Measurements from ENCODE around the gene POR.

POR gene

GRCh38 chr7:75868153-75868552 is 46.8 kb upstream of the POR start:
- no peaks in the 10 kb centered on the region for H3K36me3 ChIP-seq (ENCODE audit: control insufficient read depth in 1 of 2, insufficient read depth in 2 of 2, low read depth in 1 of 2, low read length in 2 of 2)
- no peak for DNase-seq
- no peaks in the 10 kb centered on the region for H3K9me3 ChIP-seq (ENCODE audit: control insufficient read depth, low read length)
- no peak overlapping the region for H2BK15ac ChIP-seq (ENCODE audit: low read depth, poor library complexity, severe bottlenecking)
- no peak overlapping the region for H3K14ac ChIP-seq (ENCODE audit: low read length in 2 of 2)
- H3K27ac ChIP-seq (ENCODE audit: low read length, poor library complexity, severe bottlenecking), result no peak overlapping the region
- no peak overlapping the region for H2AFZ ChIP-seq (ENCODE audit: low read depth, low read length)
- H3K23ac ChIP-seq (ENCODE audit: low read length in 2 of 2), result no peak overlapping the region
- H3K18ac ChIP-seq (ENCODE audit: low read depth in 1 of 2, low read length in 2 of 2), result no peak overlapping the region
- H4K91ac ChIP-seq (ENCODE audit: low read length), result no peak overlapping the region
- no CpG with 5 or more reads among the region's 2 CpGs for WGBS
- H4K8ac ChIP-seq (ENCODE audit: low read length), result no peak overlapping the region
- no peak overlapping the region for H2BK120ac ChIP-seq (ENCODE audit: low read depth, low read length)
- H2BK12ac ChIP-seq (ENCODE audit: low read length in 2 of 2), result no peak overlapping the region
- H3K4me2 ChIP-seq (ENCODE audit: low read length, poor library complexity, severe bottlenecking), result no peak overlapping the region
- H3K4me1 ChIP-seq (ENCODE audit: control insufficient read depth, insufficient read depth, low read depth, low read length), result peaks cover 7% of the 10 kb centered on the region
- H3K79me1 ChIP-seq (replicated peaks; ENCODE audit: low read length, poor library complexity, severe bottlenecking), result no peaks in the 10 kb centered on the region
- H3K9ac ChIP-seq (ENCODE audit: low read length), result no peak overlapping the region
- H2BK5ac ChIP-seq (ENCODE audit: low read depth, low read length, poor library complexity, severe bottlenecking), result no peak overlapping the region
- H3K4ac ChIP-seq (ENCODE audit: low read depth in 1 of 2, low read length in 2 of 2), result no peak overlapping the region
- no peaks in the 10 kb centered on the region for H3K27me3 ChIP-seq (ENCODE audit: control insufficient read depth in 1 of 2, insufficient read depth in 1 of 2, low read length in 2 of 2)
- H3K4me3 ChIP-seq (ENCODE audit: insufficient read depth in 1 of 2, low read depth in 1 of 2, low read length in 2 of 2), result no peak overlapping the region
- no peak overlapping the region for H2AK5ac ChIP-seq (ENCODE audit: low read length, severe bottlenecking)

- no peak overlapping the region for H3K9ac ChIP-seq (ENCODE audit: low read length)
- 93% methylated on average over 5 of the region's 7 CpGs for WGBS
- H3K27ac ChIP-seq (ENCODE audit: low read length, poor library complexity, severe bottlenecking), result no peak overlapping the region
Measured at GRCh38 chr7:75869776-75870379, 45.1 kb upstream of the POR start.

DNA sequence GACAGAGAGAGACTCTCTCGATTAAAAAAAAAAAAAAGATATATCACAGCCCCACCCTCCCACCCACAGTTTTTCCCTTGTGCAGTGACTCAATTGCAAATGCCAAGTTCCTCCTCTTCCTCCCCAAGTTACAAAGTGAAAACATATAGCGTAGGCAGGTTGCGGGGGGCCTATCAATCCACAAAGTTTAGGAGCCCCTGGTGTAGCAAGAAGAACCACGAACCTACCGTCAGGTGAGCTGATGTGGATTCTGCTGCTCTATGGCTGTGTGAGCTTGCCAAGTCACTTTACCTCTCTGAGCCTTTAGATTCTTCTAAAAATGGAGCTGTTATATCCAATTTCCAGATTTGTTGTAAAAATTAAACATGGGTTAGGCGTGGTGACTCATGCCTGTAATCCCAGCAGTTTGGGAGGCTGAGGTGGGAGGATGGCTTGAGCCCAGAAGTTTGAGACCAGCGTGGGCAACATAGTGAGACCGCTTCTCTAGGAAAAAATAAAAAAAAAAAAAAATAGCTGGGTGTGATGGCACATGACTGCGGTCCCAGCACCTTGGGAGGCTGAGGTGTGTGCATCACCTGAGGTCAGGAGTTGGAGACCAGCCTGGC is 44.3 kb upstream of the POR start:
- Histone ChIP-seq H3K4ac (ENCODE audit: low read depth in 1 of 2, low read length in 2 of 2) (no peak overlapping the region), H2BK15ac (ENCODE audit: low read depth, poor library complexity, severe bottlenecking) (no peak overlapping the region), H2BK120ac (ENCODE audit: low read depth, low read length) (no peak overlapping the region), H3K14ac (ENCODE audit: low read length in 2 of 2) (no peak overlapping the region), H2AK5ac (ENCODE audit: low read length, severe bottlenecking) (no peak overlapping the region), H3K79me1 (replicated peaks; ENCODE audit: low read length, poor library complexity, severe bottlenecking) (no peaks in the 10 kb centered on the region), H4K91ac (ENCODE audit: low read length) (no peak overlapping the region), H2AFZ (ENCODE audit: low read depth, low read length) (no peak overlapping the region), H2BK12ac (ENCODE audit: low read length in 2 of 2) (no peak overlapping the region), H3K18ac (ENCODE audit: low read depth in 1 of 2, low read length in 2 of 2) (no peak overlapping the region), H3K36me3 (ENCODE audit: control insufficient read depth in 1 of 2, insufficient read depth in 2 of 2, low read depth in 1 of 2, low read length in 2 of 2) (no peaks in the 10 kb centered on the region), H2BK5ac (ENCODE audit: low read depth, low read length, poor library complexity, severe bottlenecking) (no peak overlapping the region), H3K23ac (ENCODE audit: low read length in 2 of 2) (no peak overlapping the region), H3K27ac (ENCODE audit: low read length, poor library complexity, severe bottlenecking) (no peak overlapping the region), H4K8ac (ENCODE audit: low read length) (no peak overlapping the region), H3K27me3 (ENCODE audit: control insufficient read depth in 1 of 2, insufficient read depth in 1 of 2, low read length in 2 of 2) (no peaks in the 10 kb centered on the region), H3K4me2 (ENCODE audit: low read length, poor library complexity, severe bottlenecking) (no peak overlapping the region), H3K9ac (ENCODE audit: low read length) (no peak overlapping the region), H3K9me3 (ENCODE audit: control insufficient read depth, low read length) (no peaks in the 10 kb centered on the region), H3K4me1 (ENCODE audit: control insufficient read depth, insufficient read depth, low read depth, low read length) (peaks cover 7% of the 10 kb centered on the region), H3K4me3 (ENCODE audit: insufficient read depth in 1 of 2, low read depth in 1 of 2, low read length in 2 of 2) (no peak overlapping the region)
- DNase-seq, result no peak
- 94% methylated on average over 8 of the region's 9 CpGs for WGBS

More at GRCh38 chr7:75869776-75870379, 45.1 kb upstream of the POR start:
- no peak for DNase-seq
- Histone ChIP-seq H2BK120ac (ENCODE audit: low read depth, low read length) (no peak overlapping the region), H3K23ac (ENCODE audit: low read length in 2 of 2) (no peak overlapping the region), H2AK5ac (ENCODE audit: low read length, severe bottlenecking) (no peak overlapping the region), H3K4me1 (ENCODE audit: control insufficient read depth, insufficient read depth, low read depth, low read length) (peaks cover 7% of the 10 kb centered on the region), H3K4me3 (ENCODE audit: insufficient read depth in 1 of 2, low read depth in 1 of 2, low read length in 2 of 2) (no peak overlapping the region), H2AFZ (ENCODE audit: low read depth, low read length) (no peak overlapping the region), H3K4ac (ENCODE audit: low read depth in 1 of 2, low read length in 2 of 2) (no peak overlapping the region), H4K8ac (ENCODE audit: low read length) (no peak overlapping the region), H3K27me3 (ENCODE audit: control insufficient read depth in 1 of 2, insufficient read depth in 1 of 2, low read length in 2 of 2) (no peaks in the 10 kb centered on the region), H3K79me1 (replicated peaks; ENCODE audit: low read length, poor library complexity, severe bottlenecking) (no peaks in the 10 kb centered on the region), H3K4me2 (ENCODE audit: low read length, poor library complexity, severe bottlenecking) (no peak overlapping the region), H3K14ac (ENCODE audit: low read length in 2 of 2) (no peak overlapping the region), H2BK5ac (ENCODE audit: low read depth, low read length, poor library complexity, severe bottlenecking) (no peak overlapping the region), H4K91ac (ENCODE audit: low read length) (no peak overlapping the region), H3K9me3 (ENCODE audit: control insufficient read depth, low read length) (no peaks in the 10 kb centered on the region), H3K18ac (ENCODE audit: low read depth in 1 of 2, low read length in 2 of 2) (no peak overlapping the region), H2BK12ac (ENCODE audit: low read length in 2 of 2) (no peak overlapping the region), H2BK15ac (ENCODE audit: low read depth, poor library complexity, severe bottlenecking) (no peak overlapping the region), H3K36me3 (ENCODE audit: control insufficient read depth in 1 of 2, insufficient read depth in 2 of 2, low read depth in 1 of 2, low read length in 2 of 2) (no peaks in the 10 kb centered on the region)

GRCh38 chr7:75872073-75872782 is 42.7 kb upstream of the POR start:
- DNase-seq, result peak; percentile 84
- Histone ChIP-seq H2AK5ac (ENCODE audit: low read length, severe bottlenecking) (no peak overlapping the region), H3K4me2 (ENCODE audit: low read length, poor library complexity, severe bottlenecking) (no peak overlapping the region), H2BK120ac (ENCODE audit: low read depth, low read length) (no peak overlapping the region), H2BK12ac (ENCODE audit: low read length in 2 of 2) (peak overlapping the region in 1 of 2 experiments; percentile 14), H3K4me1 (ENCODE audit: control insufficient read depth, insufficient read depth, low read depth, low read length) (no peaks in the 10 kb centered on the region), H2BK15ac (ENCODE audit: low read depth, poor library complexity, severe bottlenecking) (no peak overlapping the region), H3K14ac (ENCODE audit: low read length in 2 of 2) (no peak overlapping the region), H3K9me3 (ENCODE audit: control insufficient read depth, low read length) (no peaks in the 10 kb centered on the region), H2BK5ac (ENCODE audit: low read depth, low read length, poor library complexity, severe bottlenecking) (no peak overlapping the region), H3K4ac (ENCODE audit: low read depth in 1 of 2, low read length in 2 of 2) (no peak overlapping the region), H4K8ac (ENCODE audit: low read length) (peak overlapping the region; percentile 49), H3K27ac (ENCODE audit: low read length, poor library complexity, severe bottlenecking) (no peak overlapping the region), H3K27me3 (ENCODE audit: control insufficient read depth in 1 of 2, insufficient read depth in 1 of 2, low read length in 2 of 2) (no peaks in the 10 kb centered on the region), H3K36me3 (ENCODE audit: control insufficient read depth in 1 of 2, insufficient read depth in 2 of 2, low read depth in 1 of 2, low read length in 2 of 2) (no peaks in the 10 kb centered on the region), H4K91ac (ENCODE audit: low read length) (no peak overlapping the region), H2AFZ (ENCODE audit: low read depth, low read length) (no peak overlapping the region), H3K9ac (ENCODE audit: low read length) (peak overlapping the region; percentile 34), H3K4me3 (ENCODE audit: insufficient read depth in 1 of 2, low read depth in 1 of 2, low read length in 2 of 2) (no peak overlapping the region), H3K79me1 (replicated peaks; ENCODE audit: low read length, poor library complexity, severe bottlenecking) (no peaks in the 10 kb centered on the region), H3K23ac (ENCODE audit: low read length in 2 of 2) (no peak overlapping the region), H3K18ac (ENCODE audit: low read depth in 1 of 2, low read length in 2 of 2) (peak overlapping the region in 1 of 2 experiments; percentile 22)
- 60% methylated on average over 13 of the region's 13 CpGs for WGBS

Data from mesenchymal stem cell (in vitro differentiated cells and primary cell).